SU-DHL-6 (cell line): ENCODE measurements around the gene FAM136A.

Experiments used
- H2AFZ ChIP-seq: fragments of 200-600 bp; sonication (generic); 2 replicates; pipeline ENCODE4 v1.6.1; 2014; ENCODE audit warnings: low read depth, mild to moderate bottlenecking, moderate library complexity, mixed read lengths, antibody characterized with exemption, low read length; ENCODE audit not compliant: severe bottlenecking
- H3F3A ChIP-seq: fragments of 200-600 bp; shearing (Covaris generic); 2 replicates; pipeline ENCODE4 v1.6.0; 2016; ENCODE audit warnings: antibody characterized with exemption, mild to moderate bottlenecking; ENCODE audit not compliant: insufficient read depth
- H3K27ac ChIP-seq: fragments of 200-600 bp; sonication (generic); 2 replicates; pipeline ENCODE4 v1.5.1; 2016; ENCODE audit warnings: low read depth, mild to moderate bottlenecking, low read length, moderate library complexity, mixed read lengths
- H3K27me3 ChIP-seq: fragments of 200-600 bp; sonication (generic), shearing (Covaris generic); 2 replicates; pipeline ENCODE4 v1.6.0; 2014; ENCODE audit warnings: mild to moderate bottlenecking, low read length
- H3K36me3 ChIP-seq: fragments of 200-600 bp; sonication (generic); 2 replicates; pipeline ENCODE4 v1.6.1; 2014; ENCODE audit warnings: mild to moderate bottlenecking, low read length, mixed read lengths
- H3K4me2 ChIP-seq: fragments of 300-600, 200-600 bp; shearing (Covaris generic), sonication (generic); 2 replicates; pipeline ENCODE4 v1.6.0; 2014; ENCODE audit warnings: low read length, low read depth, mild to moderate bottlenecking; ENCODE audit not compliant: poor library complexity, severe bottlenecking
- H3K4me3 ChIP-seq: fragments of 200-600 bp; sonication (generic); 2 replicates; pipeline ENCODE4 v1.5.1; 2014; ENCODE audit warnings: antibody characterized with exemption, low read length, mild to moderate bottlenecking, mixed read lengths; ENCODE audit not compliant: insufficient read depth, poor library complexity, severe bottlenecking
- H3K79me2 ChIP-seq: fragments of 200-600 bp; sonication (generic); 2 replicates; pipeline ENCODE4 v1.6.1; 2014; ENCODE audit warnings: mild to moderate bottlenecking, low read length, moderate library complexity; ENCODE audit not compliant: insufficient read depth
- H3K9ac ChIP-seq: fragments of 200-600 bp; sonication (generic); 2 replicates; pipeline ENCODE4 v1.7.0; 2014; ENCODE audit warnings: mild to moderate bottlenecking, low read length
- H3K9me2 ChIP-seq: fragments of 200-600 bp; sonication (generic); replicated peaks from 2 replicates; pipeline ENCODE4 v1.6.1; 2014; ENCODE audit warnings: low read length; ENCODE audit not compliant: insufficient read depth
- H3K9me3 ChIP-seq: fragments of 200-600 bp; sonication (generic); 2 replicates; pipeline ENCODE4 v1.6.1; 2014; ENCODE audit warnings: low read length, mixed read lengths; ENCODE audit not compliant: insufficient read depth
- H4K20me1 ChIP-seq: fragments of 200-600 bp; sonication (generic); 2 replicates; pipeline ENCODE4 v1.6.1; 2014; ENCODE audit warnings: low read depth, mild to moderate bottlenecking, antibody characterized with exemption, low read length, moderate library complexity, mixed read lengths
- EZH2phosphoT487 ChIP-seq: fragments of 200-600 bp; sonication (generic), shearing (Covaris generic); conservative IDR thresholded peaks from 2 replicates; pipeline ENCODE4 v1.6.1; 2018; ENCODE audit warnings: mild to moderate bottlenecking, antibody characterized with exemption, low read length, moderate library complexity, mixed read lengths
- TF ChIP-seq, protein P1 (sequence below): fragments of 200-600 bp; sonication (generic); IDR thresholded peaks from one replicate; pipeline ENCODE4 v1.5.1; 2017; ENCODE audit warnings: antibody characterized with exemption, mild to moderate bottlenecking, low read length, moderate library complexity; ENCODE audit not compliant: insufficient read depth, poor library complexity, severe bottlenecking

FAM136A gene

GRCh38 chr2:70283500-70284191, 18.2 kb downstream of the FAM136A start:
- no peak for TF ChIP-seq EZH2phosphoT487
- TF ChIP-seq, protein P1, sequence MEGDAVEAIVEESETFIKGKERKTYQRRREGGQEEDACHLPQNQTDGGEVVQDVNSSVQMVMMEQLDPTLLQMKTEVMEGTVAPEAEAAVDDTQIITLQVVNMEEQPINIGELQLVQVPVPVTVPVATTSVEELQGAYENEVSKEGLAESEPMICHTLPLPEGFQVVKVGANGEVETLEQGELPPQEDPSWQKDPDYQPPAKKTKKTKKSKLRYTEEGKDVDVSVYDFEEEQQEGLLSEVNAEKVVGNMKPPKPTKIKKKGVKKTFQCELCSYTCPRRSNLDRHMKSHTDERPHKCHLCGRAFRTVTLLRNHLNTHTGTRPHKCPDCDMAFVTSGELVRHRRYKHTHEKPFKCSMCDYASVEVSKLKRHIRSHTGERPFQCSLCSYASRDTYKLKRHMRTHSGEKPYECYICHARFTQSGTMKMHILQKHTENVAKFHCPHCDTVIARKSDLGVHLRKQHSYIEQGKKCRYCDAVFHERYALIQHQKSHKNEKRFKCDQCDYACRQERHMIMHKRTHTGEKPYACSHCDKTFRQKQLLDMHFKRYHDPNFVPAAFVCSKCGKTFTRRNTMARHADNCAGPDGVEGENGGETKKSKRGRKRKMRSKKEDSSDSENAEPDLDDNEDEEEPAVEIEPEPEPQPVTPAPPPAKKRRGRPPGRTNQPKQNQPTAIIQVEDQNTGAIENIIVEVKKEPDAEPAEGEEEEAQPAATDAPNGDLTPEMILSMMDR: no peak
- H3K4me3 ChIP-seq: no peak overlapping the region
- peaks cover 58% of the 10 kb centered on the region for H3K79me2 ChIP-seq
- no peak overlapping the region for H3K27ac ChIP-seq
- peaks cover 44% of the 10 kb centered on the region for H3F3A ChIP-seq
- H3K36me3 ChIP-seq: peaks cover 49% of the 10 kb centered on the region
- H4K20me1 ChIP-seq: peaks cover 24% of the 10 kb centered on the region; the same call in 1 of the 2 replicates
- H3K27me3 ChIP-seq: no peaks in the 10 kb centered on the region
- H3K9ac ChIP-seq: no peak overlapping the region
- H3K9me3 ChIP-seq: no peaks in the 10 kb centered on the region
- no peak overlapping the region for H3K4me2 ChIP-seq
- H2AFZ ChIP-seq: no peak overlapping the region
- no peaks in the 10 kb centered on the region for H3K9me2 ChIP-seq

GRCh38 chr2:70282439-70282838, 19.4 kb downstream of the FAM136A start:
- no peak overlapping the region for H3K27ac ChIP-seq
- peaks cover 46% of the 10 kb centered on the region for H3K79me2 ChIP-seq
- H3K9me2 ChIP-seq: no peaks in the 10 kb centered on the region
- H3K9me3 ChIP-seq: no peaks in the 10 kb centered on the region
- peaks cover 37% of the 10 kb centered on the region for H3K36me3 ChIP-seq
- peaks cover 21% of the 10 kb centered on the region; the same call in 1 of the 2 replicates for H4K20me1 ChIP-seq
- H3K9ac ChIP-seq: no peak overlapping the region
- H3K4me3 ChIP-seq: no peak overlapping the region
- H2AFZ ChIP-seq: no peak overlapping the region
- H3F3A ChIP-seq: peaks cover 51% of the 10 kb centered on the region
- no peaks in the 10 kb centered on the region for H3K27me3 ChIP-seq
- TF ChIP-seq EZH2phosphoT487: no peak
- TF ChIP-seq, protein P1: no peak
- H3K4me2 ChIP-seq: no peak overlapping the region

- Histone ChIP-seq H3K9me2 (no peaks in the 10 kb centered on the region), H3K27me3 (no peaks in the 10 kb centered on the region), H2AFZ (no peak overlapping the region), H3K36me3 (peaks cover 17% of the 10 kb centered on the region; the same call in 1 of the 2 replicates), H3K9ac (no peak overlapping the region), H3K27ac (no peak overlapping the region), H3F3A (peaks cover 41% of the 10 kb centered on the region), H3K4me3 (no peak overlapping the region), H4K20me1 (peaks cover 12% of the 10 kb centered on the region; the same call in 1 of the 2 replicates), H3K4me2 (no peak overlapping the region), H3K9me3 (no peaks in the 10 kb centered on the region), H3K79me2 (peaks cover 25% of the 10 kb centered on the region)
- no peak for TF ChIP-seq EZH2phosphoT487
- TF ChIP-seq, protein P1: no peak
Observed at GRCh38 chr2:70280242-70280798, 21.5 kb downstream of the FAM136A start.
